ENCODE data around the gene HMGA1.
A peak's percentile ranks its signal among the peaks of the same experiment; 100 is the strongest.

HMGA1 gene

DNA sequence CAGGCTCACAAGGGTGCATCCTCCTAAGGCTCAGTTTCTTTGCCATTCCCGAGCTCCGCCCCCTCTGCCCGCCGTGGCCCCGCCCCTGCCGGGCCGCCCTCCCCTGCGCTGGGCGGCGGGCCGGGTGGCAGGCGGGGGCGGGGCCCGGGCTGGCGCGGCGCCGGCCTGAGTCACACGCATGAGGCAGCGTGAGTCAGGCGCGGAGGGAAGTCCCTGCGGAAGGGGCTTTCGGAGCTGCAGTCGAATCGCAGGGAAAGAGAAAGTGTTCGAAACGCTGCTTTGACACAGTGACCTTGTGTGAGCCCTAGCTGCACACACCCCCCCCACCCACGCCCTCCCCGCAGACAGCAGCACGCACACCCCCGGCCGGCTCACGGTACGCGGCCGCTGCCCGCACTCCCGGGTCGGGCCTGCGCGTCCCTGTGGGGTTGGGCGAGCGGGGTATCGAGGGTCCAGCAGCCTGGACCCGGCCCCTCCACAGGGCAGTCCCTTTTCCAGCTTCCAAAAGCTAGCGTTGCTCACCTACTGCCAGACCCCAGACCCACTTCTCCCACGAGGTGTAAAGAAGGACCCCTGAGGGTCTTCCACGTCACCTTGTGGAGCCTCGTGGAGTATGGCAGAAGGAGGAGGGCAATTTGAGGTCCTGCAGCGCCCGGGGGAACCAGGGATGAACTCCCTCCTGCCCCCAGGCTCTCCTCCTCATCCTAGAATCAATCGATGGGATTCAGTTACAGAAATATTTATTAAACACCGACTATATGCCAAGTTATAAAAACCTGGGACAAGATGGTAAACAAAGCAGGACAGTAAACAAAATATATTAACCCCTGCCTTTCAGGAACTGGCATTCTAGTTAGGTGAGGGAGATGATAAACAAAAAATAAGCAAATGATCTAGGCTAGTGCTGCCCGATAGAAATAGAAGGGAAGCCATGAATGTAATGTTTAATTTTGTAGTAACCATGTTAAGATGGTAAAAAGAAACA is 12.4 kb upstream of the HMGA1 start:
- DNase-seq: peak; percentile 94

DNA sequence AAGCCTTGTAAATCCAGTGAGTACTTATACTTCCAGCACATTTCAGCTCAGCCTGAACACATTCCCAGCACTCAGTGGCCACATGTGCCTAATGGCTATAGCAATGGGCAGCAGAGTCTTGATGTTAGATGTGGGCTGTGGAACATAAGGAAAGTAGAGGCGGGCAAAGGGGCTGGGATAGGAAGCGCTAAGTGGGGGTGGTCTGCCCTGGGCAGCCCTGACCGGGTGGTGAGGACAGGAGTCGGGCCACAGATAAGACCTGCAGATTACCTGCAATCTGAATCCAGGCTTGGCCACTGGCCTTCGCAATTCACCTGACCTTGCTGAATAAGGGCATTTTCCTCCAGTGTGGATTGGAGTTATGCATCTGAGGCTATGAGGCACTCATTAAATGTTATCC is 11.1 kb upstream of the HMGA1 start:
- no peak for DNase-seq

DNA sequence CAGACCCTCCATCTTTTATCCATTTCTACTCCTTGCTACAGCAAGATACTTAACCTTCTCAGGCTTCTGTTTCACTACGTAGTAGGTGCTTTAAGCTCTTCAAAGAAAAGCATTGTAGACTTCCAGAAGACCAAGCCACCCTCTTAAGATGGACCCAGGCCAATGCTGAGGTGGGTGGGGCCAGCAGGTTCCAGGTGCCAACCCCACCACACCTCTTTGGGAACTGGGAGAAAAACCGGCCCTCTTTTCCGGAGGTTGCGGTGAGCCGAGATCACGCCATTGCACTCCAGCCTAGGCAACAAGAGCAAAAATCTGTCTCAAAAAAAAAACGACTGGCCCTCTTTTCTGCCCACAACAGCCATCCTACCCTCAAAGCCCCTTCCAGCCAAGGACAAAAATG is 10.6 kb upstream of the HMGA1 start:
- DNase-seq: no peak

DNA sequence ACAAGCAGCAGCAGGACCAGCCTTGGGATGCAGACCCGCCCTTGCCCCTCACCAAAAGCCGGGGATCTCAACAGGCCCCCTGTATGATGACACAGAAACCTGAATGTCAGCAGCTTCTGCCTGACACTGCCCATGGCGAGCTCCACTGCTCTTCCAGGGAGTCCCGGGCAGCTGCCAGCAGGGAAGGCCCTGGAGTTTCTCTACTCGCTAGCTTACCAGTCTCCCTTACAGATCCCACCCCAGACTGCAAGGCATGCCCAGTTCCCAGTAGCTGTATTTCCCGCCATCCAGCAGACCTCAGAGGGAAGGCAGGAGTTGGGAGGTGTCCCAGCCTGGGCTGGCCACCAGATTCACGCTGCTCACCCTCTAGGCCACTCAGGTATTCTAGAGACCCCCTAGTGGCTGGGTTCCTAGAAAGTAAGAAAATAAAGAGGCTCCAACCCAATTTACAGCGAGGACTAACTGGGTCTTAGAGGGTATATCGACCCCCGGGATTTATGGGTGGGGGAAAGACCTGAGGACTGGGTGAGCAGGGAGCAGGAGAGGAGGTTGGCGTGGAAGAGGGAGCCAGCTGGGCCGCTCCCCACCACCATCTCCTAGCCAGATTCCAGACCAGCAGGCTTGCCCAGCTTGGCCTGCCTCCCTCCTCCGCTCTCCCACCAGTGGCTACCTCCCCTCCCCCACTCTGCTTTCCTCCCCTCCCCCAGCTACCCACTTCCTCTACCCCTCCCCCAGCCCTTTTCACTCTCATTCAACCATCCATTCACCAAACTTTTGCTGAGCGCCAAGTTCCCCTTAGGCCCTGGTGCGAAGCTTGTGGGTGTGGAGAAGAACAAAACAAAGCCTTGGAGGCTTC is 9.7 kb upstream of the HMGA1 start:
- DNase-seq: no peak

DNA sequence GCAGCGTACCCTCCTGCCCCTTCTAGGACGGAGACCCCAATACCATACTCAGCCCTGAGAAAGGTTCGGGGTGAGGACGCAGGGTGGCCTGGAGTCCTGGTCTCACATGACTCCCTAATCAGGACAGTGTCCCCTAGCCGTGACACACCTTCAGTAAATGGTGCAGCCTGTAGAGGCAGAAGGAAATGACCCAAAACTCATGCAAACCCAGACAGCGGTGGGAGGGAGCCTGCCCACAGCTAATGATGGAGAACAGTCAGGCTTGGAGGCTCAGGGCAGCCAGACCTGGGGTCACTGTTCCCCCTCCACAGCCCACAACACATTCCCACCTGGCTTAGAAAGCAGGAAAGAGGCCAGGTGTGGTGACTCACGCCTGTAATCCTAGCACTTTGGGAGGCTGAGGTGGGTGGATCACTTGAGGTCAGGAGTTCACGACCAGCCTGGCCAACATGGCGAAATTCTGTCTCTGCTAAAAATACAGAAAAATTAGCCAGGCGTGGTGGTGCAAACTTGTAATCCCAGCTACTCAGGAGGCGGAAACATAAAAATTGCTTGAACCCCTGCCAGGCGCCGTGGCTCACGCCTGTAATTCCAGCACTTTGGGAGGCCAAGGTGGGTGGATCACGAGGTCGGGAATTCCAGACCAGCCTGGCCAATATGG is 8.8 kb upstream of the HMGA1 start:
- no peak for DNase-seq

DNA sequence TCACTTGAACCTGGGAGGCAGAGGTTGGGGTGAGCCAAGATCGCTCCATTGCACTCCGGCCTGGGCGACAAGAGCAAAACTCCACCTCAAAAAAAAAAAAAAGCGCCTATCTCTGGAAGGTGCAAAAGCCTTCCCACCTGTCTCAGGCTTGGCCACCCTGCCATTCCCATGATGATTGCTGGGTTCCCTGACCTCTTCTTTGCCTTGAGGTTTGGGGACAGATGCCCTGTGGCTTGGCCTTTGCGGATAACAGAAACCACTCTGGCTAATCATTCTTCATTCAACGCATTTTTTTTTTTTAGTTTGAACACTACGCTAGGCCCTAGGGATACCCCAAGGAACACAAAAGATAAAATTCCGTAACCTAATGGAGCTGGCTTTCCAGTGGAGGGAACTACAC is 6.8 kb upstream of the HMGA1 start:
- DNase-seq: no peak

DNA sequence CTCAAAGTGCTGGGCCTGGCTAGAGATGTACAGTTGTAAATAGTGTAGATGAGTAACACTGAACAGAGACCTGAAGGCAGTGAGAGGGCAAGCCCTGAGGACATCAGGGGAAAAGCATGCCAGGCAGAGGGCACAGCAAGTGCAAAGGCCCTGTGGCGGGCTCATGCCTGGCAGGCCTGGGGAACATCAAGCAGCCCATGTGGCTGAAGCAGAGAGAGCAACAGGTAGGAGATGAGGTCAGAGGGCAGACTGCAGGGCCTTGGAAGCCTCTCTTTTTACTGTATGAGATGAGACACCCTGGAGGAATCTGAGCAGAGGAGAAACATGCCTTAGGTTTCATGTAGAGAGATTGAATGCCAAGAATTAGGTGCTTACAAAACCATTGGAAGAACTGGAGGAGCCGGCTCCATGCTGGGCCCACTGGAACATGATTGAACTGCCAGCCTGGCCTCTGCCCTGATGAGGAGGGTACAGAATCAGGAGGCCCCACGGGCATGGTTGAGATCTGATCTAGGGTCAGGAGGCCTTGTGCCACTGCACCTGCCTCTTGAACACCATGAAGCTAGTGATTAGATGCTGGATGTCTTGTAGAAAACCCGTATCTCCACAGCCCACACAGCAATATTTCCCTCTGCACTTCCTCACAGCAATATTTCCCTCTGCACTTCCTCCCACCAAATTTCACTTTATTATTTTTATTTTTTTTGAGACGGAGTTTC is 5.9 kb upstream of the HMGA1 start:
- no peak for DNase-seq

DNA sequence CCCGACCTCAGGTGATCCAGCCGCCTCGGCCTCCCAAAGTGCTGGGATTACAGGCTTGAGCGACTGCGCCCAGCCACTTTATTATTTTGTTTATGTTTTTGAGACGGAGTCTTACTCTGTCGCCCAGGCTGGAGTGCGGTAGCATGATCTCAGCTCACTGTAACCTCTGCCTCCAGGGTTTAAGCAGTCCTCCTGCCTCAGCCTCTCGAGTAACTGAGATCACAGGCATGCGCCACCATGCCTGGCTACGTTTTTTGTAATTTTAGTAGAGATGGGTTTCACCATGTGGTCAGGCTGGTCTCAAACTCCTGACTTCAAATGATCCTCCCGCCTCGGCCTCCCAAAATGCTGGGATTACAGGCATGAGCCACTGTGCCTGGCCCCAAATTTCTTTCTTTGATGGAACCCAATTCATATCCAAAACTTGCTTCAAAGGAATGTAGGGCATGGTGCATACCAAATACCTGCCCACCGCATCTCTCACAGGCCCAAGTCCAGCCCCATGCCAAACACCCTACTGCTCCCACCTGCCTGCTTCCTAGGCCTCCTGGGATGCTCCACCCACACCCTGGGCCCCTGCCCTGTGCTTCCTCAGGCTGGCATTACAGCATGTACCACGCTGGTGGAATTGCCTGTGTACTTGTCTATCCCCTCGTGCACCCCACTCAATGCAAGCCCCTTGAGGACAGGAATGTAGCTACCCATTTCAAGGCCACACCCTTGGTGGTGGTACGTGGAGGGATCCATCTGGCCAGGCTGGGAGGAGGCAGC is 4.9 kb upstream of the HMGA1 start:
- DNase-seq: no peak

DNA sequence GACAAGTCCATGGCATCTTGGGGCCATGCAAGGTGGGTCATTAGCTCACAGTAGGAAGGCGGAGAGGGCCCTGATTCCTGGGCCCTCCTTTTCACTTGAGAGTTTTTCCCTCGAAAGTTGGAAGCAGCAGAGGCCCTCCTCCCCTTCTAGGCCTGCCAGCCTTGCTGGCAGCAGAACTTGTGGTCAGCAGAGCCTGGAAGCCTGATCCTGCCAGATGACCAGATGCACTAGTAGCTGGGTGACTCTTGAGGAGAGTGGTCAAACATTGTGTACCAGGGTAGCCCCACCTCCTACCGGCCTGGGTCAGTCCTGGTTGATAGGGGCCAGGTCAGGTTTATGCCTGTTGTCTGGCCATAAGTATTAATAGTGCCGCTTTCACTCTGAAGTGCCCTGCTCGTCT is 3.8 kb upstream of the HMGA1 start:
- DNase-seq: no peak

DNA sequence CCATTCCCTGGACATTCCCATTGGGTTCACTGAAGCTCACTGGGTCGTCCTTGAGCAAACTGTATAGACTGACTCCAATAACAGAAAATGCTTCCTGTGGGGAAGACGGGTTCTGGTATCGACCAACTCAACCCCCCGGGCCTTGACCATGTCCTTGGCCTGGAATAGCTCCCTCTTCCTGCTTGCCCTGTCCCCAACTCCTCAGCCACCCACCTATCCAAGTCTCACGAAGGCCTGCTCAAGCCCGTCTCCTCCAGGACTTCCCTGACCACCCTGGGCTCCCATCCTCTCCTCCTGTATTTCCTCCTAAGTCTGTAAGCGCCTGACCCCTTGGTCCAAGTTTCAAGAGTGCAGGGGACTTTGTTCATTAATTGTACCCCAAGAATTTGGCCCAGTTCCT is 2.8 kb upstream of the HMGA1 start:
- DNase-seq: no peak

DNA sequence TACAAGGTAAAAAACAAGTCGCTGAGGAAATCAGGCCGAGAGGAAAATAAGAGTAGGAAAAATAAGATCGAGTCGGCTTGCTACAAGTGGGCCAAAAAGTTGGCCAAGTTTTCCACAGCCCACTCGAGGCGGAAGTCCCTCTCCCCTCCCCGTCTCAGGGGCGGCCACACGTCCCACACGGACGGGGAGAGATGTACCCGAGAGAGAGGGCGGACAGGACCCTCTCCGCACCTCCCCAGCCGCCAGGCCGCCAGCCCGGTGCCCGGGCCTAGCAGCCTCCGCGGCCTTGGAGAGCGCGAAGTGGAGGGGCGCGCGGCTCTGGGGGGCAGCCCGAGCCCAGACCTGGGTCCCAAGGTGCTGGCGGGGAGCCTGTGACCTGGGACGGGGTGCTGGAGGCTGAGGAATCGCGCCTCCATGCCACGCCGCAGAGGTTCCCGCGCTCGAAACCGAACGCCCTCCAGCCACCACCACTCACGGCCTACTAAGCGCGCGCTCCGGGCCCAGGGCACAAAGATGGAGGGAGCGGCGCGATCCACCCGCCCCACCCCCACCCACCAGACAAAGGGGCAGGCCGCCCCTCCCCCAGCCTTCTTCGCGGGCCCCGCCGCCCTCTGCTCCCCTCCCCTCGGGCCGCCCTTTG is 1.9 kb upstream of the HMGA1 start:
- no peak for DNase-seq

DNA sequence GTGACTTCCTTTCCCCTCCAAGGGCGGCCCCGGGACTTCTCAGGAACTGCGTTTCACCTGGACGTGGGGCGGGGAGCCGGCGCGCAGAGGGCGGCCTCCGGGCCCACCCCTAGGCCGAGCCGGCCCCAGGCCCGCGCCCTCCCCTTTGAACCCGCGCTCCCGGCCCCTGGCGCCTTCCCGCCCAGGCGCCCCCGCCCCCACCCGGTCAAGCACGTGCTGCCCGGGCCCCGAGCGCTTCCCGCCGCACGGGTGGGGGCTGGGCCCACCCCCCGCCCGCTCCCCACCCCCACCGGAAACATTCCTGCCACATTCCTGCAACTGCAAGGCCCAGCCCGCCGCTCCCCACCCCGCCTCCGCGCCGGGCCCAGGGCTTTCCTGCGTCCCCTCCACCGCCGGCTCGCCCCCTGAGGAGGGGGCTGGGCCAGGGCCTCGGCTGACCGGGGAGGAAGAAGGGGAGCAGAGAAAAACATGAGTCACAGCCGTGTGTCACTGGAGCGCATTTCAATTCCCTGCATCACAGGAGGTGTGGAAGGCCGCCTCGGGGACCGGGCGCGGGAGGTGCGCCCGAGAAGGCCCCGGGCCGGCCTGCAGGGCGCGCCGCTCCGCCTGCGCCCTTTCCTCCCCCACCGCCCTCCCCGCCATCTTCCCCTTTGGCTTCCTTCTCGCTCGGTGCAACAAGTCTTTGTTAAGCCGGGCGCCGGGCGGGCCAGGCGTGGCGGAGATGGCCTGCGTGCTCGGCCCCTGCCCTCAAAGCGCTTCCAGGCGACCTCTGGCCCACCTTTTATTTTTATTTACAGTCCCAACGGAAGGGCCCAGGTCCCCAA is 1.2 kb upstream of the HMGA1 start:
- peak; percentile 66 for DNase-seq

DNA sequence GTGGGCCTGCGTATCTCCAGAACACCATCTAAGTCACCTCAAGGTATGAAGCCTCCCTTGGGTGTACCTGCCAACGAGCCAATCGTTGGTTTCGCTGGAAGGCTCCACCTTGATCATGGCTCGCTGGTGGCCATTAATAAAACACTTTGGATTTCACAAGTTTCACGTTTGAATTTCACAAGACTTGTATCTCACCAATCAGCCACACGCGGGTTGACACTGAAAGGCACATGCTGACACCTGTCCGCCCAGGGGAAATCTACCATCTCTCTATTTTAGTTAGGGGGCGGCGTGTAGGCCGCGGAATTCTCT is 586 bp upstream of the HMGA1 start:
- DNase-seq: no peak

DNA sequence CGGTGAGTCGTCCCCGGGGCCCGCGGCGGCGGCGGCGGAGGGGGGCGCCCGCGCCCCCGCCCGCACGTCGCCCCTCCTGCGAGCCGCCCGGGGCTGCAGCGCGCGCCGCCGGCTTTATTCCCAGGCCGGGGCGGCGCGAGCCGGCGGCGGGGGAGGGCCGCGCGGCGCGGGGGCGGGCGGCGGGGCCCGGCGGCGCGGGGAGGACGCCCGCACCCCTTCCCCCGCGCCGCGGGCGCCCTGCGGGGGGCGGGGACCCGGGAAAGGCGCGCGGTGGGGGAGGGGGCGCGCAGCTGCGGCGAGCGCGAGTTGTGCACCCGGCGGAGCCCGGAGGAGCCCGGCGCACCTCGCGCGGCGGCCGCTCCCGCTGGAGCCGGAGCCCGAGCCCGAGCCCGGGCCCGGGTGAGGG is 646 bp downstream of the HMGA1 start:
- DNase-seq: peak; percentile 44

DNA sequence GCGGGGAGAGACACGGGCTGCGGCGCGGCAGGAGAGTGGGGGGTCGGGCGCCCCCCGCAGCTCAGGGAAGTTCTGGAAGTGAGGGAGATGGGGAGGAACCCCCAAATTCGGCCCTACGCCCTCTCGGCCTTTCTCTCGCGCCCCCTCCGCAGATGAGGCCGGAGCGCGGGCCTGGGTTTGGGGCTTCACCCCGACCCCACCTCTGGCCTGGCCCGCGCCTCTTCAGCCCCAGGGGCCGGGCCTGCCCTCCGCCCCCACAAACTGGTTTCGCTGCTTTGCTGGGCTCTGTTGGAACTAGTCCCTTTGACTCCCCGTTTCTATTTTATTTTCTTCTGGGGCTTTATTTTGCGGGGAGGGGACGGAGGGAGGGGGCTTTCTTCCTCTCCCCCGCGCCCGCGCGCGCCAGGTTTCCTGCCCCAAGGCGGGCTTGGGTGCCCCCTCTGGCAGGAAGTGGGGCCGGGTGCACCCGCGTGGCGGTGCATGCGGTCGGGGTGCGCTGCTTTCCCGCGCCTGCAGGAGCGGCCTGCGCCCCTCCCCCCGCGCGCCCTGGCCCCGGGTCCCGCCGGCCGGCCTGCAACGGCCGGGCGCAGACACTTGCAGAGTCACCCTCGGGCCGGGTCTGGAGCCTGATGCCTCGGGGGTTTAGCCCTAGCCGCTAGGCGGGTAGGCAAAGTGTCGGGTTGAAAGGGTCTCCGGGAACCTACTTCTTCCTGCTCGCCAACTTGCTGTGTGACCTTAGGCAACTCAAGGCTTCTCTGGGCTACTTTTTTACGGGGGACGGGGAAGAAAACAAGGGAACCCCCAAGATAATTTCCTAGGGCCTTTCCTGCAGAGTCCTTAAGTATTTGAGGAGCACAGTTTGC is 1.3 kb downstream of the HMGA1 start:
- peak; percentile 73 for DNase-seq

DNA sequence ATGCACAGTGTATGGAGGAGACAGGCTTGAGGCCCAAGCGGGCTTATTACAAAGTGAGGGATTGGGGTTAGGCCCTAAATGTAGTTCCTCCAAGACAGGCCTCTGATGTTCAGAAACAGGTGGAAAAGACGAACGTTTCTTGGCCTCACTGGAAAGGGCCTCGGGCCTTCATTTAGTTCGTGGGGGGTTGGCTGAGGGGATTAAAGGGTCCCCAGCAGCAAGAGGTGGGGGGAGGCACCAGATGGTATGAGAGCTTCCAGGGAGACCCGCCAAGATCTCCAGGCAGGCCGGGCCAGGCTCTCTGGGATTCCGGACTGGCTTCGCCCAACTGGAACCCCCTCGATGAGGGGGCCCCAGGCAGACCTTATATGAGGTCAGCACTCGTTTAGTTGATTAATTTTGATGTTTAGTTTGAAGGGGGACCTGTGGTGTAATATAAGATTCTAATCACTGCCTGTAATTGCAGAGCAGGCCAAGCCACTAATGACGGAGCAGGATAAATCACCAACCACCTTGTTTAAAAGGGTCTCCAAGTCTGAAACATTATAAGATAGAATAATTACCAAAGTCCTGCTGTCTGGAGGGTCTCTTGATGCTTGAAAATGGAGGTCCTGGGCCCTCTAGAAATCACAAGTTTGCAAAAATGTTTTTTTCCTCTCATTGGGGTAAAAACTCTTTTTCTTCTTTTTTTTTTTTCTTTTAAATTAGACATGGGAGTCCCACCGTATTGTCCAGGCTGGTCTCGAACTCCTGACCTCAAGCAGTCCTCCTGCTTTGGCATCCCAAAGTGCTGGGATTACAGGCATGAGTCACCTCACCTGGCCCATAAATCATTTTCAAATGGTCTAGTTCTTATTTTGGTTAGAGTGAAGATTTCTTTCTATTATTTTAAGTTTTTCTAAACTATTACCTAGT is 2.2 kb downstream of the HMGA1 start:
- no peak for DNase-seq

DNA sequence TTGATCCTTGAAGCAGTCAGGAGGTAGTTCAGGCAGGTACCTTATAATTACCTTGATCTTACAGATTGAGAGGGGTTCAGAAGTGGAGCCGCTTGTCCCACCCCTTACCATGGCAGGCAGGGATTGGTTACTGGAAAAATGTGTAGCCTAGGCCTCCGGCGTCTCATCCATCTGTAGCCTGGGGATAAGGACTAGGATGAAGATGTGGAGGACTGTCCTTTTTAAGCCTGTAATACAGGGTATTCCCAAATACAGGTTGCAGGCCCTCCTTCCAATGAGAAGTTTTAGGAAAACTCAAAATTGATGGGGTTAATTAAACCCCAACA is 2.8 kb downstream of the HMGA1 start:
- DNase-seq: no peak

DNA sequence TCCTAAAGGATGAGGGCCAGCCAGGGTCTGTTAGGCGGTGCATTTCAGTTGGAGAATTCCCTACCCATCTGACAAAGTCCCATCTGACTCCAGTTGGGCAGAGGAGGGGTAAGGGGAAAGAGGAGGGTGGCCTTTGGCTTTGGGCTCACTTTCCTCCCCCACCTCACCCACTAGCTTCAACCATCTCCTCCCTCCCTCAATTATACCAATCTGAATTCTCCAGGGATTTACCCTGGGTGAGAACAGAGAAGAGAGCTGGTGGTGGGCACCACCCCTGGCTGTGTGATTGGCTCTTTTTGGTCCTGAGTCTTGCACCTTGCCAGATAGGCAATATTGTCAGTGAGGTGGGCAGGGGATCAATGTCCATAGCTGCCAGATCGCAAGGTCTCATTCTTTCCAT is 3.2 kb downstream of the HMGA1 start:
- no peak for DNase-seq
